ENCODE data around the gene INTS3. TPM values are rescaled to one million over a fixed set of nuclear protein-coding genes. Genes with fewer than 3 reads are reported as not detected.
A peak's percentile ranks its signal among the peaks of the same experiment; 100 is the strongest.
"Not testable (repeated sequence)": the region's sequence is repeated elsewhere in the genome, so short reads cannot be mapped to it uniquely, and the experiment has no call there.

The INTS3 gene
- total RNA-seq, 4 donors from 2014 or later: 31.4 to 55.3 (median 43.5) TPM

- Histone ChIP-seq H3K4me3 (no peak overlapping the region), H3K4me1 (peaks cover 0 to 8% (median 0%) of the 10 kb centered on the region in 3 donors), H3K9me3 (no peaks in the 10 kb centered on the region), H3K36me3 (no peaks in the 10 kb centered on the region), H3K27ac (no peak overlapping the region), H3K27me3 (no peaks in the 10 kb centered on the region)
- ATAC-seq: no peak
- TF ChIP-seq POLR2AphosphoS5 (IDR thresholded peaks at IDR 0.05) (no peak), CTCF (IDR thresholded peaks at IDR 0.05) (no peak), EP300 (IDR thresholded peaks at IDR 0.05) (no peak), POLR2A (IDR thresholded peaks at IDR 0.05) (no peak)
- 89 to 90% methylated on average over 1 to 2 of the region's 3 CpGs for WGBS, 2 donors (ENCODE audit: low coverage in 1 of 2)
These were observed 4.2 kb upstream of the INTS3 start for GRCh38 chr1:153723687-153724086.

- 67% methylated on average over 4 of the region's 4 CpGs; no CpG with 5 or more reads in 1 of the 2 donors for WGBS, 2 donors (ENCODE audit: low coverage in 1 of 2)
- H3K4me1 ChIP-seq: peaks cover 0 to 17% (median 8%) of the 10 kb centered on the region in 3 donors
- ATAC-seq: not testable (repeated sequence)
These were observed 3.2 kb upstream of the INTS3 start for GRCh38 chr1:153724634-153725033.

GRCh38 chr1:153728305-153729066, 636 bp downstream of the INTS3 start:
- peak; percentile 24 for ATAC-seq
- Histone ChIP-seq H3K4me1 (peaks cover 0 to 41% (median 8%) of the 10 kb centered on the region in 3 donors), H3K27ac (peak overlapping the region; percentile 91 to 98 (median 98)), H3K4me3 (peak overlapping the region; percentile 84 to 92), H3K27me3 (no peaks in the 10 kb centered on the region), H3K36me3 (no peaks in the 10 kb centered on the region), H3K9me3 (no peaks in the 10 kb centered on the region)
- TF ChIP-seq CTCF (IDR thresholded peaks at IDR 0.05) (peak in 1 of 4 experiments; percentile 1), POLR2A (IDR thresholded peaks at IDR 0.05) (peak in 1 of 2 donors; percentile 5), EP300 (IDR thresholded peaks at IDR 0.05) (no peak)
- WGBS, 2 donors (ENCODE audit: low coverage in 1 of 2): 0% methylated on average over 1 to 6 of the region's 19 CpGs

More at GRCh38 chr1:153724634-153725033, 3.2 kb upstream of the INTS3 start:
- not testable (repeated sequence) for H3K36me3 ChIP-seq, H3K27ac ChIP-seq, H3K9me3 ChIP-seq, H3K27me3 ChIP-seq, H3K4me3 ChIP-seq

GRCh38 chr1:153730468-153730988, 2.7 kb downstream of the INTS3 start:
- Histone ChIP-seq H3K4me1 (peaks cover 0 to 59% (median 15%) of the 10 kb centered on the region in 3 donors), H3K9me3 (no peaks in the 10 kb centered on the region), H3K27me3 (no peaks in the 10 kb centered on the region), H3K36me3 (no peaks in the 10 kb centered on the region), H3K4me3 (no peak overlapping the region), H3K27ac (peak overlapping the region in 3 of 4 donors; percentile 8 to 98 (median 98))
- 48 to 73% methylated on average over 3 to 5 of the region's 5 CpGs for WGBS, 2 donors (ENCODE audit: low coverage in 1 of 2)
- no peak for ATAC-seq
- TF ChIP-seq CTCF (IDR thresholded peaks at IDR 0.05) (no peak), POLR2AphosphoS5 (IDR thresholded peaks at IDR 0.05) (no peak), EP300 (IDR thresholded peaks at IDR 0.05) (no peak), POLR2A (IDR thresholded peaks at IDR 0.05) (no peak)

- peaks cover 0 to 49% (median 15%) of the 10 kb centered on the region in 3 donors for H3K4me1 ChIP-seq
- H3K9me3 ChIP-seq: no peaks in the 10 kb centered on the region
- no peak for TF ChIP-seq POLR2A (IDR thresholded peaks at IDR 0.05)
- TF ChIP-seq EP300 (IDR thresholded peaks at IDR 0.05): no peak
- no peak for TF ChIP-seq POLR2AphosphoS5 (IDR thresholded peaks at IDR 0.05)
- TF ChIP-seq CTCF (IDR thresholded peaks at IDR 0.05): no peak
- H3K36me3 ChIP-seq: peaks cover 0 to 3% of the 10 kb centered on the region in 2 donors
- H3K27me3 ChIP-seq: no peaks in the 10 kb centered on the region
- 36% methylated on average over 1 of the region's 1 CpG; no CpG with 5 or more reads in 1 of the 2 donors for WGBS, 2 donors (ENCODE audit: low coverage in 1 of 2)
- no peak overlapping the region for H3K4me3 ChIP-seq
- peak overlapping the region in 3 of 4 donors; percentile 21 to 69 (median 55) for H3K27ac ChIP-seq
- ATAC-seq: no peak
These were observed 6.1 kb downstream of the INTS3 start for GRCh38 chr1:153733970-153734369.

Measured in gastroesophageal sphincter (tissue), 4 donors.